Measurements from ENCODE around the gene RNF220. TPM values are rescaled to one million over a fixed set of nuclear protein-coding genes. Genes with fewer than 3 reads are reported as not detected.

The RNF220 gene
- total and polyA plus RNA-seq, 2 of the 4 experiments (the other 2 are of a cell fraction): 71.8 to 77.1 TPM

- H2AK5ac ChIP-seq (ENCODE audit: low read depth, low read length): no peak overlapping the region
- H3K4ac ChIP-seq (ENCODE audit: low read depth, low read length): no peak overlapping the region
- no peaks in the 10 kb centered on the region for H3K9me1 ChIP-seq (ENCODE audit: insufficient read depth, low read length)
- H3K27me3 ChIP-seq (ENCODE audit: control insufficient read depth, insufficient read depth, low read length): peaks cover 14% of the 10 kb centered on the region
- no peak overlapping the region for H3K9ac ChIP-seq (ENCODE audit: low read depth, low read length)
- H2BK15ac ChIP-seq (ENCODE audit: low read depth, low read length): no peak overlapping the region
- no peak overlapping the region for H2BK5ac ChIP-seq (ENCODE audit: low read depth, low read length, poor library complexity, severe bottlenecking)
- H3K36me3 ChIP-seq (ENCODE audit: control insufficient read depth, insufficient read depth, low read length): no peaks in the 10 kb centered on the region
- no peak overlapping the region for H2AFZ ChIP-seq (replicated peaks; ENCODE audit: low read length, poor library complexity)
- no CpG with 5 or more reads among the region's 7 CpGs for WGBS, 2 experiments (ENCODE audit: extremely low coverage in 2 of 2, insufficient read length in 1 of 2)
- BruUV-seq (replicated peaks): no TSS peak
- H2BK120ac ChIP-seq (ENCODE audit: low read depth, low read length): no peak overlapping the region
- no peaks in the 10 kb centered on the region for H3K79me1 ChIP-seq (ENCODE audit: low read depth in 1 of 2, low read length in 2 of 2)
- H3K4me3 ChIP-seq (ENCODE audit: insufficient read depth, low read depth, low read length): no peak overlapping the region
- DNase-seq: no peak
- intact Hi-C loops (cut with micrococcal nuclease): no loop called here
- dilution Hi-C loops (cut with HindIII; ENCODE audit: low sequenced_read_pairs, unreplicated experiment): no loop called here
- CTCF ChIA-PET: no interaction called here
- no peak overlapping the region for H4K5ac ChIP-seq (ENCODE audit: low read depth, low read length)
- no peak for ATAC-seq (ENCODE audit: low read depth)
- no peak overlapping the region for H2AK9ac ChIP-seq (replicated peaks; ENCODE audit: low read depth, low read length, poor library complexity)
- no peak overlapping the region for H4K8ac ChIP-seq (ENCODE audit: low read depth in 2 of 2, low read length in 2 of 2)
- no peak overlapping the region for H3K4me2 ChIP-seq (ENCODE audit: low read depth, low read length)
- in situ Hi-C loops (cut with MboI; ENCODE audit: low sequenced_read_pairs): no loop called here
- H4K20me1 ChIP-seq (ENCODE audit: insufficient read depth, low read length): no peaks in the 10 kb centered on the region
- no peak overlapping the region for H3K27ac ChIP-seq (ENCODE audit: insufficient read depth, low read length)
- POLR2A ChIA-PET (ENCODE audit: unreplicated experiment): no interaction called here
- H4K91ac ChIP-seq (ENCODE audit: insufficient read depth, low read depth, low read length): no peak overlapping the region
- H3K14ac ChIP-seq (replicated peaks; ENCODE audit: low read depth, low read length): no peak overlapping the region
- no peaks in the 10 kb centered on the region for H3K9me3 ChIP-seq (ENCODE audit: control insufficient read depth, insufficient read depth, low read length)
- no peak overlapping the region for H2BK20ac ChIP-seq (ENCODE audit: low read depth, low read length)
- H3K56ac ChIP-seq (ENCODE audit: extremely low read depth, insufficient read depth, low read length): no peak overlapping the region
- H3K23ac ChIP-seq (ENCODE audit: low read depth, low read length): no peak overlapping the region
- no peak for TF ChIP-seq CTCF (conservative IDR thresholded peaks at IDR 0.05; ENCODE audit: low read depth, low read length)
- no peak for TF ChIP-seq RAD21 (IDR thresholded peaks at IDR 0.05; ENCODE audit: low read length)
- no peaks in the 10 kb centered on the region for H3K4me1 ChIP-seq (ENCODE audit: control insufficient read depth, insufficient read depth, low read length)
- H3K18ac ChIP-seq (ENCODE audit: low read depth, low read length): no peak overlapping the region
These were observed 289.9 kb downstream of the RNF220 start for GRCh38 chr1:44694863-44695478.
